GM19324 (cell line): ENCODE data around the gene CTXN3.

Source experiments
- ATAC-seq: cut with Tn5 transposase; IDR thresholded peaks from one replicate; pipeline ENCODE4 v1.9.1; 2021; ENCODE audit warnings: mild to moderate bottlenecking, moderate library complexity; ENCODE audit not compliant: unreplicated experiment, low FRiP score

CTXN3 gene

GRCh38 chr5:127649018-127649439 is at the start of gene CTXN3:
Gene CTXN3 (plus strand): TSS chr5:127649082. CDS start chr5:127657522, 8,440 bp downstream.
- no peak for ATAC-seq

DNA sequence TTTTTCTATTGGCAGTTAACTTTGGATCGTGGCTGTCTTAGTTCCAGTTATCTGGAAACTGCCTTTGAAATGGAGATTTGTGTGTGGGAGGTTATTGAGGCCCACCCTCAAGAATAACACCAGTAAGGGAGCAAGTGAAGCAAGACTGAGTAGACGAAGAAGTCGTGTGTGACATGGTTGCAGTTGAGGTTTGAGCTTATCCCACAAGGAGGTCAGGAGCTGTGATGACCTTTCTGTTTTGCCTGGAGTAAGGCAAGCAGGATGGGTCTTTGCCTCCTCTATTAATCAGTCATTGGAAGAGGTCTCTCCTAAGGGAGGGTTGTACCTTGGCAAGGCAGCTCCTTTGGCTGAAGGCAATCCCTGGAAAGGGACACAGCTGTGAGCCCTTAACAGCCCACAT is 49.6 kb upstream of the CTXN3 start:
- no peak for ATAC-seq

DNA sequence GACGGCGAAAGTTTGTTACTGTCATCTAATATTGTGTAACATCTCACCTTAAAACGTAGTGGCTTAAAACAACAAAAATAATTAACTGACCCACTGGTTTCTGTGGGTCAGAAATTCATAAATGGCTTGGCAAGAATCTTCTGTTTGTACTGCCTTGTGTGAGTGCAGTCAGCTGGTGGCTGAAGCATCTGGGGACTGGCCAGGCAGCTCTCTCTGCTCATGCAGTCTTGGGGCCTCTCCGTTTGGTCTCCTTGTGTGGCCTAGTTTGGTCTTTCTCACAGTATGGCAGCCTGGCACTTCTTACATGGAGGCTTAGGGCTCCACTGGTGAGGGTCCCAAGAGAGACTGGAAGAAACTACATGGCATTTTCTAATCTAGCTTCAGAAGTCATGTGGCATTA is 49.0 kb upstream of the CTXN3 start:
- no peak for ATAC-seq

- no peak for ATAC-seq
Observed at GRCh38 chr5:127601111-127601510, 47.8 kb upstream of the CTXN3 start.

- no peak for ATAC-seq
Observed at GRCh38 chr5:127601601-127602000, 47.3 kb upstream of the CTXN3 start.

DNA sequence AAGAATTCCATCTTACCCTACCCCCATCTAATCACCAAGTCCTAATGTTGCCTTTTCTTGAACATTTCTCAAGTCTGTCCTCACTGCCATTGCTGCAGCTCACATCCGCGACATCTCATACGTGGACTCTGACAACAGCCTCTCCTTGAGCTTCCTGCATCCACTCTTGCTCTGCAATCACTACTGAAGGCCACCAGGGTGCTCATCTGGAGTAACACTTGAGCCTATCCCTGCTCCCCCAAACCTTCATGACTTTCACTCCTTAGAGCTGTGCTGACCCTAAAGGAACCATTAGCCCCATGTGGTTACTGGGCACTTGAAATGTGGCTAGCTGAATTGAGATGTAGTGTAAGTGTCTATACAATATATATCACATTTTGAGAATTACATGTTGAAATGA is 46.4 kb upstream of the CTXN3 start:
- no peak for ATAC-seq

DNA sequence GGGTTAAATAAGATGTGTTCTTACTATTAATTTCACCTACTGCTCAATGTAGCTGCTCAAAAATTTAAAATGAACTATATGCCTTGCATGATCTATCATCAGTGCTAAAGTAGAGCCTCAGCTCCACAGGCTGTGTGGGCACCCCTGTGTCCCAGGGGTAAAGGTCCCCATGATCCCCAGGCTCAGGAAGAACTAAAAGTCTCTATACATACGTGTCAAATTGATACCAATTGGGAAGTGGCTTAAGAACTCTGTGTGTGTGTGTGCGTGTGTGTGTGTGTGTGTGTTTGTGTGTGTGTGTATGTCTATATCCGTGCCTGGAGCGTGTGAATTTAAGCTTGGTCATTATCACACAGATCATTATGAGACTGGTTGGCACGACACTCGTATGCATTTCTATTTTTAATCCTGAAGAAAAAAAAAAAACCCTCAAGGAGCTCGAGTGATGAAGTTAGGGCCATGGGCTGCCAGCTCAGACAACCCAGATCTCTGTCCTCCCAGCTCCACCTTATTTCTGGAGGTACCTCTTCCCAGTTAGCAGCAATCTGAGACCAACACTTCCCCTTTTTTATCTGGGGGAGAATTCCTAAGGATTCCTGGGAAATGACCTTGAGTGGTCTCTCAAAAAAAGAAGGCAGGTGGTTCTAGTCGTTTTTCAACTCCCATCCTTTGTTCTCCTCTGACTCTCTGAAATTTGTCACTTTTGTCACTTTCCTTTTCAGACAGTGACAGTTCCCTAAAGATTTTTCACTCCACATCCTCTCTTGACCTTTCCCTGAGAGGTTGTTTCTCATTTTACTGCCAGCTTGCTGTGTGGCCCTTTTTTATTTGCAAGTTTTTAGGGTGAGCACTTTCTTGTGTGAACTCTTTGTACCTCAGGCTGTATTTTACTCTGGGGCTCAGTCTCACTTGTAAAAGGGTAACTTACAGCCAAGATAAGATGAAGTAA is 45.7 kb upstream of the CTXN3 start:
- ATAC-seq: no peak

GRCh38 chr5:127608077-127608660 is 40.7 kb upstream of the CTXN3 start:
- no peak for ATAC-seq

GRCh38 chr5:127609011-127609410 is 39.9 kb upstream of the CTXN3 start:
- no peak for ATAC-seq

DNA sequence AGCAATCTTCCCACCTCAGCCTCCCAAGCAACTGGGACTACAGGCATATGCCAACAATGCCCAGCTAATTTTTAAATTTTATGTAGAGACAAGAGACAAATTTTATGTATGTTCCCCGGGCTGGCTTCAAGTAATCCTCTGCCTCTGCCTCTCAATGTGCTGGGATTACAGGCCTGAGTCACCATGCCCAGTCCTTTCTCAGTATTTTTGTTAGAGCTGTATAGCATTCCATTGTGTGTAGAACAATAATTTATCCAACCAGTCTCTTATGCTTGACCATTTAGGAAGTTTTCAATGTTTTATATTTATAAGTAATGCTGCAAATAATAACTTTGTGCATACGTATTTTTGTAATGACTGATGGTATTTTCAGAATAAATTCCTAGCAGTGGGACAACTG is 38.9 kb upstream of the CTXN3 start:
- ATAC-seq: no peak

DNA sequence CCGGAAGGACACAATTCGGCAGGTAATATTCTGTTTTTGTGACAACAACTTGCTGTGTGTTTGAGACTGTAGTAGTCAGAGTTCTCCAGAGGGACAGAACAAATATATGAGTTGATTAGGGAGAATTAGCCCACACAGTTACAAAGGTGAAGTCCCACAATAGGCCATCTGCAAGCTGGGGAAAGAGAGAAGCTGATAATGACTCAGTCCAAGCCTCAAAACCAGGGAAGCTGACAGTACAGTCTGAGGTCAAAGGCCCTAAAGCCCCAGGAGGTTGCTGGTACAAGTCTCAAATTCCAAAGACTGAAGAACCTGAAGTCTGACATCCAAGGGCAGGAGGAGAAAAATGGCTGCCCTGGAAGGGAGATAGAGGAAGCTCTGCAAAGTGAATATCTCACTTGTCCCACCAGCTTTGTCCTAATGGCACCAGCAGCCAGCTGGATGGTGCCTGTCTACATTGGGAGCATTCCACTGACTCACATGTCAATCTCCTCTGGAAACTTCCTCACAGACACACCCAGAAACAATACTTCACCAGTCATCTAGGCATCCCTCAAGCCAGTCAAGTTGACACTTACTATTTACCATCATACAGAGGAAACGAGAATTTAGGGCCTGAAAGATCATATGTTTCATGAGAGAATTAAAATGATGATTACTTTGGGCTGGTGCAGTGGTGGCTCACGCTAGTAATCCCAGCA is 36.3 kb upstream of the CTXN3 start:
- ATAC-seq: no peak

DNA sequence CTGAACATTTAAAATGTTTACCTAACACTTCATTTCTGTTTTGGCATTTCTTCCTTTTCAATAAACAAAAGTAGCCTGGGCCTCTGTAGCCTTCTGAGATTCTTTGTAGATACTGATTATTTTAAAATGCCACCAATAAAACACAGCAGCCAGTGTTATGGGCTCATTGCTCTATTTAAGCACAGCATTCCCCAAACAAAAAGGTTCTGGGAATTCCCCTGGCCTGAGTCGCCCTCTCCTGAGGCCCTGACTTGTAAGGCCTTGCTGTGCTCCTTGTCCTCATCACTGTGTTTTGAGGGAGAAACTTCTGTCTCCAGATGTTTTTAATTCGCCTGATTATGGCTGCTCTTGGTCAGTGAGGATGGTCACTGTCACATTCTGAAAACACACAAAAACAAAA is 33.0 kb upstream of the CTXN3 start:
- no peak for ATAC-seq

DNA sequence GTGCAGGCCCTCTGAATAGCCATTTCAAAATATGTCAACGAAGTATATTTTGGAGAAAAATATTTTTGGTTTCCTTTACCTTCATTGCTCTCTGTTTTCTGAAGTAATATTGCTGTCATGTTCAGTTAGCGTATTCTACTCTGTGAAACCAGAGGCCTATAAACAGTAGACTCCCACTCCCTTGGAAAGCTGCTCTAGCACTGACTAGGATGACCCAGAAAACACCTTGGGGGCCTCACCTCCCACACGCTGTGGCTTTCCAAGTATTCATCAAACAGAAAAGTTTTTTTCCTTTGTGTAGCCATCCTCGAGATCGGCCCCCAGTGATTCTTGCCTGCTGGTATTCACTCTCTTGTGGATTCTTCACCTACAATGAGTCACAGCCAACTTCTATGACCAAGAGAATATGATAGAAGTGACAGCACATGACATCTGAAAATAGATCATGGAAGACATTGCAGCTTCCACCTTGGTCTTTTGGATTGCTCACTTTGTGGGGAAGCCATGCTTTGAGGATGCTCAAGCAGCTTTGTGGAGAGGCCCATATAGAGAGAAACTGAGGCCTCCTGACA is 28.9 kb upstream of the CTXN3 start:
- ATAC-seq: no peak

- no peak for ATAC-seq
Observed at GRCh38 chr5:127621601-127622325, 27.1 kb upstream of the CTXN3 start.

DNA sequence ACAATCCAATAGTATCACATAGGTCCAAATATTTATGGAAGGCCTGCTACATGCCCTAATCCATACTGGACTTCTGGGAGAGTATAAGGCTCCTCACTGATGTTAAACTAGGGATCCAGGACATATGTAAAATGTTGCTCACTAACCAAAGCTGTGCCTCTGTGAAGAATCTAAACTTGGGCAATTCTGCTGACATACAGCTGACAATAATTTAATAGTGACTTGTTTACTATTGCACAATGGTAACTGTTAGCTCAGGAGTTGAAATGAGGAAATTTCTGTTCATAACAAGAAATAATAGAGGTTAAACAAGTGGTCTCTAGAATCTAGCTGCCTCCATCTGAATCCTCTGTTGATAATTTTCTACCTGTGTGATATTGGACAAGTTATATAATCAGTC is 14.9 kb upstream of the CTXN3 start:
- ATAC-seq: no peak

DNA sequence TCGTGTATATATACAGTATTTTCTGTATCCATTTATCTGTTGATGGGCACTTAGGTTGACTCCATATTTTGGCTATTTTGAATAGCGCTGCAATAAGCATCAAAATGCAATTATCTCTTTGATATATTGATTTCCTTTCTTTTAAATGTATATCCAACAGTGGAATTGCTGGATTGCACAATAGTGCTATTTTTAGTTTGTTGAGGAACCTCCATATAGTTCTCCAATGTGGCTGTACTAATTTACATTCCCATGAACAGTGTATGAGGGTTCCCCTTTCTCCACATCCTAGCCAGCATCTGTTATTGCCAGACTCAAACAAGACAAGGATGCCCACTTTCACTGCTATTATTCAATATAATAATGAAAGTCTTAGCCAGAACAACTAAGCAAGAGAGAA is 9.1 kb upstream of the CTXN3 start:
- ATAC-seq: no peak

- no peak for ATAC-seq
Observed at GRCh38 chr5:127642949-127643348, 5.9 kb upstream of the CTXN3 start.

DNA sequence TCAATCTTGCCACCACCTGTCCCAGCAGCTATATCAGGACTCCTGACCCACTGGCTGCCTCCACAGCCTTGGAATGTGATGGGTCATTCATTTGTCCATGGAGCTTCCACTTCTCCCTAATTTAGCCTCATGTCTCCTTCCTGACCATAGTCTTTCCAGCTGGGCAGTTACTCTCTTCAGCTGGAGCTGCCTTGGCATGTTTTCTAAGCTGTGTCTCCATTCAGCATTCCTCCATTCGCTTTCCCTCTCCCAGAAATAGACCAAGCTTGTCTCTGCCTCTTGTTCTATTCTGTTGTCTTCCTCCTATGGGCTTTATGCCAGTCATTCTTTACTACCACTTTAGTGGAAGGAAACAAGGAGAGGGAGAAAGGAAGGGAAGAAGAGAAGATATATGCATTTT is 5.3 kb upstream of the CTXN3 start:
- ATAC-seq: no peak

DNA sequence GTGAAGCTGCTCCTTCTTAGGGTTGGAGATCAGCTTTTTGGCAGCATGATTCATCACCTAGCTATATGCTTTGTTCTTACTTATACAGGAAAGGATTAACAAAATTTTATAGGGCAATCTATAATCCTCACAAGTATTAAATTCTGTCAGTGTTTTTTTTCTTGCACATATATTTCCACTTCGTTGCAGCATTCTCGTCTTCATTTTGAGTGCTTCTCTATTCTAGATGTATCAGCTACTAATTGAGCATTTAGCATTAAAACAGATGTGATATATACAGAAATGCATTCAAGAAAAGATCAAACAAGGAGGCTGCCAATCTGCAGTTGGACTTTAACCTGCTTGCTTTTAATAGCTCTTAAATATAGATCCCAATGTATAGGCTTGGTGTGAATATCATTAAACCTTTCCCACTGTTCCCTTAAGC is 3.6 kb upstream of the CTXN3 start:
- ATAC-seq: no peak

DNA sequence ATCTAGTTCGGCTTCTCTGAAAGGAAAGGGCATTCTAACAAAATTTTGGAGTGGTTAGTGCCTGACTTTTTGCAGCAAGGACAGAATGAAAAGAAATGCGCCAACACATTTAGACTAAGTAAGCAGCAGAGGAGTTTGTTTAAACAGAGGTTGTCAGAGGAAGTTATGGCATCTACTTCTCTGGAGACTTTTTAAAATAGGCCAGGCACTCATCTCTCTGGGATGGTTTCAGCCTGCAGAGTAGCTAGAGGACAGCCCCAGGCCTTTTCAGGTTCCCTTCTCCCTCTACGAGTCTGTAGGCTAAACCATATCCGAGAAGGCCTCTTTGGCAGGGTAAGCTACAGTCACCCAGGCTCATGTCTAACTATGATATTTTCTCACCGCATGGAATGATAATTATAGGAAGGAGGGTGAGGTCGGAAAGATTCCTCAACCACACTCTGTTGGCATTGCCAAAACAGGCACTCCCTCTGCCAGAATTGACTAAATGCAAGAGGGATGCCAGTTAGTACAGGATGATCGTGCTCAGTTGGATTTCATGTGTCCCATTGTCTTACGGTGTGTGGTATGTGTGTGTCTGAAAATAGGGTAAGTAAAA is 1.4 kb upstream of the CTXN3 start:
- no peak for ATAC-seq
